SKM-1 (cell line): Measurements from ENCODE around the gene CD44.

Source experiments
- DNase-seq: peaks from one replicate; lab custom pipeline; 2025; ENCODE audit not compliant: unreplicated experiment; lab: John Stamatoyannopoulos, UW

CD44 gene

DNA sequence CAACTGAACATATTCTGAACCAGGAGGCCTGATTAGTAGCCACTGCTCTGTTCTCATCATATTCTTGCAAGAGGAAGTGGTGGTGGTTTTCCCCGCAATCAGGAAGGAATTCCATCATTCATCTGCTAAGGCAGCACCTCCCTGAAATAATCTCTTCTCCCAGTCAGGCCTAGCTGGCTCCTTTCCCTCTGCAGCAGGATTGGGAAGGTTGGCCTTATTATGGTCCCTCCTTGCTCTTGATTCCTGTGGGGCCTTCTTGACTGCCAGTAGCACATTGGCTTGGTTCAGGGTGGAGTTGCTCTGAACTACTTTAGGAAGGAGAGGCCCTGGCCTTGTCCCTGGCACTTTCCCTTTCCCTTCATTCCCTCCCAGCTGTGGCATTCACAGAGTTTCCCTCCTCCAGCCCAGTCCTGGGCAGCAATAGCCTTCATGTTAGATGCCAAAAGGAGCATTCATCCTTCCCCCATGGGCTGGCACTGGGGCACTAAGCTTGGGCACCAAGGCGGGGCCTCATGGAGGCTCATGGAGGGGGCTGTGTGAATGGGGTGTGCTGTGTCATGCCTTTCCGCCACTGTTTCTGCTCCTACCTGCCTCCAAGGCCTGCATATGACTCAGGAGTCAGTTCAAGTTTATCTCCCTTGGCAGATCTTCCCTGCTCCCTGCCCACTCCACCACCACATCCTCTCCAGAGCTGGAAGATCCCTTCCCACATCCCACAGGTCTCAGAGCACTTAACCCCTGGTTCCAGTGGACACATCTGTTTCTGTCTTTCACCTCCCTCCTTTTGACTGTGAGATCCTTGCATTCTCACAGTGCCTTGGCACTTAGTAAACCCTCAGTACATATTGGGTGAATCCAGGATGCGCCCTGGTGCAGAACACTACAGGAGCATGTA is 27.6 kb upstream of the CD44 start:
- peak; percentile 8 for DNase-seq

DNA sequence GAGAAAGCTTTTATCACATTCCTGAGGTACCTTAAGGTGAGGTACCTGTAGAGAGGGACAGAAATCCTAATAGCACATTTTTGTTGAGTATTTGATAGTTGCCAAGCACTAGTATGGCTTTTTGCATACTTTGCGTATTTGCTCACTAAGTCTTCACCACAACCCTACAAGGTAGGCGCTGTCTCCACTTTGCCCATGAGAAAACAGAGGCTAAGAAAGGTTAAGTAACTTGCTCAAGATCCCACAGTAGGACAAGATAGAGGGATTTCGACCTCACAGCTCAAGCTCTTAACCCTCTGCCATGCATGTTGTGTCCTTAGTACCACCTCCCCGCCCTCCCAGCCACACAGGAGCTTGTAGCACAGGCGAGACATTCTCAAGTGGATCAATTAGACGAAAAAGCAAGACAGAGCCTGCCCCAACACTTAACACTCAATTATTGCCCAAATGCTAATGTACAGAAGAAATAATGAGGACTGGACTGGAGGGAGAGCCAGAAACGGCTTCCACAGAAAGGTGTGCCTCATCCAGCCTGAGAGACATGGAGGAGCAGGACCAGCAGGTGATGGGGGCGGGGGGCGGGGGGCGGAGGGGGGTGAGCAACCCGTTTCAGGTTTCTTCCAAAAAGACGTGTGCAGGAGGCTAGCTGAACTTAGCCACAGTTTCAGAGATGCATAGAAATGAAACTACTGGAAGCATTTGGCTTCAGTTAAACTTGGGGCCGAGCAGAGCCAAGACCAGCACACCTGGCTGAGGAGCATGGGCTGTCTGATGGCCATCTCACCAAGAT is 26.7 kb upstream of the CD44 start:
- no peak for DNase-seq

DNA sequence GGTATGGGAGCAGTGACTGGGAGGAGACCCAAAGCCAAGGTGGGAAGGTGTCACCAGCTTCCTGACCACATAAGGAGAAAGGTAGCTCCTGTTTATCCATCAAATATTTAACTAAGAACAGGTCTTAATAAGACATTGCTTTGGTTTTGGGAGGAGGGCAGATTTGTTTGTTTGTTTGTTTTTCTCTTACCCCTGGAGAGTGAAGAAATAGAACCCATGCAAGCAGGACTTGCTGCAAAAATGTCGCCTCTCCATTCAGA is 26.2 kb upstream of the CD44 start:
- no peak for DNase-seq

DNA sequence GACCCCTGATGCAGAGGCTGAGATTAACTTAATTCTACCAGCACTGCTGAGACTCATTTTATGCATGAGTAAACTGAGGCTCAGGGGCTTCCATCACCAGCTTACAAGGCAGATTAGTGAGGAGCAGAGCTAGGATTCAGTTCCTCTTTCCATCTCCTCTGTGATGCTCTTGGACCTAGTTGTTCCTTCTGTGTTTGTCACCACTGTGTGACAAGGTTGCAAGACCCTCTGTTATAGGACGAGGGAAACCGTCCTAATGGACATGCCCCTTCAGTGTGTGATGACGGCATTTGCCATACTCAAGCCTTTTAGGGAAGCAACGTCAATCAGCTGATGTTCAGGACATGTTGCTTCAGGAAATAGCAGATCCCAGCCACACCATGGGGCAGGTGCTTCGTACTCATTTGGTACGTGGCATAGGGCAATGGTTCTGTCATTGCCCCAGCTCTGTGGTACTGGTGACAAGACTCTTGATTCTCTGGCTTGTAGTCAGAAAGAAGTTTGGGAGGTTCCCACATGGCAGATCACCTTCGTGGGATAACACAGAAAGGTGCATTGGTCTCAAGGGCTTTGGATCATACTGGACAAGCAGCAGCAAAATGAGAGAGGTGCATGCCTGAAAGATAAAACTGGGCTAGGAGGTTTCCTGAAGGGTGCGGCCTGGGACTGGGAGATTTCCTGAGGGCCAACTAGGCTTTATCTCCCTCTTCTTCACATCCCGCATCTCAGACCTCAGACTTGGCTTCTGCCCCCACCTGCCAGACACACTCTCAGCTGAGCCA is 23.9 kb upstream of the CD44 start:
- no peak for DNase-seq

DNA sequence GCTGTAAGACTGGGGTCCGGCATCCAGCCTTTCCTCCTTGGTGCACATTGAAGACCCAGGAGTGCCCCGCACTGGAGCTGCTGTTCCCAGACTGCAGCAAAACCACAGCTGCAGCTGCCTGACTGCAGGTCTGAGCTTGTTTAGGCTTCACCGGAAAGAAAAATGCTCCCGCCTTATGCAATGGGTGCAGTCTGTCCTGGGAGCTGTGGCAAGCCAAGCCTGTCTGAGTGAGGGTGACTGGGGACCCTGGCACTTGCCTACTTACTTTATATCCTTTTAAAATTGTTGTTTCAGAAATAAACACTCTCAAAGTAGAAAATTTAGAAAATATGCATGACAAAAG is 23.3 kb upstream of the CD44 start:
- DNase-seq = no peak

DNA sequence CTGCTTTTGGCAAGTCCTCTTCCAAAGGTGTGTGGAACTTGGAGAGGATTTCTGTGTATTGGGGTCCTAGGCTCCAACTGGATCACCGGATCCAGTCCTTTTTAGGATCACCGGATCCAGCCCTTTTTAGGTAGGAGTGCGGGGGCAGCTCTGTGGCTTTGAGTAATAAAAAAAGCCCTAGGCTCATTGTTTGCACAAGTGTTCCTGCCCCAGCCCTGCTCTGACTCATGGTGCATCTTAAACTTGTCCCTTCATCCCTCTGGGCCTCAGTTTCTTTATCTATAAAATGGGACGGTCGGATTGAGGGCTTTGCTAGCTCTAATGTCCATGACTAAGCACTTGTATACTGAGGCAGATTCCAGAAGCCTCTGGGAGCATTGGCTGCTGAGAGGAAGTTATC is 22.7 kb upstream of the CD44 start:
- no peak for DNase-seq

DNA sequence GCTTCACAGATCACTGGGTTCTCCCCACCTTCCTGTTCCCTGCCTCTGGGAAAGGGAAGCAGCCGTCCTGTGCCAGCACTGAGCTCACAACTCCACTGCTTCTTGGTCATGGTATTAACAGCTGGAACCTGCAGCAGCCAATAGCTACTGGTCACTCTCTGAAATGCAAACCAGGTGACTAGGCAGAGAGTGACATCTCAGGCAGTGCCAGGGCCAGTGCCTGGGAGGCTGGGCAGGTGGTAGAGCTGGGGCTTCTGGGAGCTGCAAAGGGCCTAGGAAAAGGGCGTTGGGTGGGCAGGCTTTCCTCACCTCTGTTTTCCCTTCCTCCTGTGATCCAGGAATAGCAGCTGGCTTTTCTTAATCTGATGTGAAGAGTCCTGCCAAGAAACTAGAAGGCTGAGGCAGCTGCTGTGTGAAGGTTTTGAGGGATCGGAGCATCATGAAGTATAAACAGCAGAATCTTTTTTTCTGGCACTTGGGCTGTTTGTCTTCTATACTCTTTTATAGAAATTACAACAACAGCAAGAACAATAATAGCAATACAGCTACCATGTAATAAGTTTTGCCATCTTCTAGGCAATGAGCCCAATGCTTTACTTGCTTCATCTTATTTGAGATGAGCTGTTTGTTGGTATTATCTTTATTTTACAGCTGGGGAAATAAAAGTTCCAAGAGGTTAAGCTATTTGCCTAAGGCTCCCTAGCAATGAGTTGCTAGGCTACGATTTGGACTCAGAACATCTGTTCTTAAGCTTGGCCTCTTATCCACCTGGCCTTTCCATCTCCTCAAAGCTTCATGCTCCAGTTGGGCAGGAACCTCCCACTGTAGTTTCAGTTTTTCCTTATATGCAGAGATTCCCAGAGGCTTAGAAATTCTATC is 22.0 kb upstream of the CD44 start:
- DNase-seq = no peak

DNA sequence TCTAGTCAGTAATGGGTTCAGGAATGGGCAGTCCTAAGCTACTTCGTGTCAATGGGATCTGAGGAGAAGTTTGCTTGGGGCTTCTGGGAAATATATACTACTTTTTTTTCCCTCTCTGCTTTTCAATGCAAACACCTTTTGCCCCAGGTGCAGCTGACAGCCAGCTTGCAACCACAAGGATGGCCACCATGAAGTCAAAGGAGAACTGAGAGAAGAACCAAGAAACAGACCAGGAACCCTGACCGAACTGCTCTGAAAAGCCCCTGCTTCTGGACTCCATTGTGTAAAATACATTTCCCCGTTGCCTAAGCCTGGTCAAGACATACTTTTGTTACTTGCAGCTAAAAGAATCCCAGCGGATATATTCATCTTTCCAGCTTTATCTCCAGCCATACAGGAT is 20.1 kb upstream of the CD44 start:
- DNase-seq = no peak

DNA sequence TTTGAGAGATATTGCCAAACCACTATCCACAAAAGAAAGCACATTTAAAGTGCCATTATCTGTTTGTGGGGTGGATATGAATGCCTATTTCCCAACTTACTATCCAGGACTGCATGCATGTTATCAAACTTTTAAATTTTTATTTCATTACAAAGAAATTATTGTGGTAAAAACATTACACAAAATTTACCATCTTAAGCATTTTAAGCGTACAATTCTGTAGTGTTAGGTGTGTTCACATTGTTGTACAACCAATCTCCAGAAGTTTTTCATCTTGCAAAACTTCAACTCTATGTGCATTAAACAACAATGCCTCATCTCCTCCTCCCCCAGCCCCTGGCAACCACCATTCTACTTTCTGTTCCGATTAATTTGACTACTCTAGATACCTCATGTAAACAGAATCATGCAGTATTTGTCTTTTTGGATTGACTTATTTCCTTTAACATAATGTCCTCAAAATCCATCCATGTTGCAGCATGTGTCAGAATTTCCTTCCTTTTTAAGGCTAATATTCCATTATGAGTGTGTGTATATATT is 17.6 kb upstream of the CD44 start:
- DNase-seq = no peak

DNA sequence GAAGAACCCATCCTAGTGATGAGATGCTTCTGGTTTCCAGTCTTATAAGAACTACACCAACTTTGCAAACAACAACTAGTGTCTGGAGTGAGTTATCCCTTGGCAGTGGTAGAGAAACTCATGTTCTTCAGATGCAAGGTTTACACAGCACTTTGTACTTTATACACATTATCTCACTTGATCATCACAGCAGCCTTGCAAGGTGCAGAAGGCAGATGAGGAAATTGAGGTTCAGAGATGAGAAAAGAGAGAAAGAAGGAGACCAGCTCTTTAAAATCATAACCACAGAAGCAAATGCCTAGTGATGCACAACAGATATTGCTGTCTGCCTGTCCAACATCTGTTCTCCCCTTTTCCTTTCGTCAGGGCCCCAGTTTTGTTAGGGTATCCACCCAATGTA is 16.7 kb upstream of the CD44 start:
- DNase-seq = no peak

DNA sequence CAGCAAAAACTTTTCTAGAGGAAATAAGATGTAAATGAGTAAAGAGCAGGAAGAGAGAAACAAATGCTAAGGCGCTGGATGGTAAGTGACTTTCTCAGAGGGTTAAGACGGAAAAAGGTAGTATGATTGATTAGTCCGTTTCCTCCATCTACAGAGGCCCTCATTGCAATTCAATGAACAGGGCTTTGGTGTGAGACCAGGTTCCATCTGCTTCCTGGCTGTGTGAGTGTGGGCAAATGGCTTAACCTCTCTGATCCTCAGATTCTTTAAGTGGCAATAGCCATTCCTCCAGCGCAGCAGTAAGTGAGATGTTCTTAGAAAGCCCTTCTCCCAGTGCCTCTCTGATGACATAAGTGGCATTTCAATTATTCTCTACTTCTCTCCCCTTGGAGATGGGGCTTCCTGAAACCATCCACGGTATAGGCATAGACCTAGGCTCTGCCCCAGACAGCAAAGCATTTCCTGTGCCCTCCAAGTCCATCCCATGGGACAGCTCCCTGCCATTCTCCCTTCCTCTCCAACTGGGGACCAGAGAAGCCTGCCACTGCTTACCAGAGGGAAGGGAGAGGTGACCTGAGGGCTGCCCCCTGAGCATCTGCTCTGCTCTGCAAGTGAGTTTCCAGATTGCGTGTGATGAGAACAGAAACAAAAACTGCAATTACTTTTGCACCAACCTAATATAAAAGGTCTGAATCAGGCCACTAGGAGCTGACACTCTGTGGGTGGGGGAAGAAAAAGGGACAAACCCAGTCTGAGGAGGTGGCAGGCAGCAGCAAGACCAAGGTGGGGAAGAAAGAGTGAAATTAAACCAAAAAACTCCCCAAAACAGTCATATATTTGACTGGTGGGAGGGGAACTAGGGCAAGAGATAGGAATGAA is 12.7 kb upstream of the CD44 start:
- no peak for DNase-seq

DNA sequence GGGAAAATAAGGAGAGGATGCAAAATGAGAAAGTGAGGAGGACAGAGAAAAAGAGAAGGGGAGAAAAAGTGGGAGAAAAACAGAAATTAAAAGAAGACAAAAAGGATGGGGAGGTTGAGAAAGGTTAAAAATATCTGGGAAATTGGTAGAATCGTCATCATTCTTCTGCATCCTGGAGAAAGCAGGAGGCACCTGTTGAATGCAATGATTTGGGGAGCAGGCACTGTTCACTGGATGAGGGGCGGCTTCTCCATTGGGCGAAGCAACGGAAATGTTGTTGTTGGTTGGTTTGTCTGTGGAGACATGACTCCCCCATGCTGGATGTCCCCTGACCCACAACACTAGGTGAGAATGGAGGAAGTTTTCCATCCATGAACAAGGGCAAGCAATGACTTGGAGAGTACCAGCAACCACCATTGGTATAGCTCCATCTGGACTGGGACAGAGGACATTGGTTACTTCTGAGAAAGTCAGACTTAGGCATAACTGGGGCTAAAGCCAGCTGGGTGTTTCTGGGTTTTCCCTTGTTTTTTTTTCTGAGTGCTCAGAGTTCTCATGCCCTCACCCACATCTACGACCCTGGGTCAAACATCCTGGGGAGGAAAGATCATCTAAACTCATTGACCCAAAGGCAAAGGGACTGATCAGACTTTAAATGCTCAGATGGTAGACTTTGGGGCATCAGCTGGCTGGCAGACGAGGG is 11.9 kb upstream of the CD44 start:
- no peak for DNase-seq

DNA sequence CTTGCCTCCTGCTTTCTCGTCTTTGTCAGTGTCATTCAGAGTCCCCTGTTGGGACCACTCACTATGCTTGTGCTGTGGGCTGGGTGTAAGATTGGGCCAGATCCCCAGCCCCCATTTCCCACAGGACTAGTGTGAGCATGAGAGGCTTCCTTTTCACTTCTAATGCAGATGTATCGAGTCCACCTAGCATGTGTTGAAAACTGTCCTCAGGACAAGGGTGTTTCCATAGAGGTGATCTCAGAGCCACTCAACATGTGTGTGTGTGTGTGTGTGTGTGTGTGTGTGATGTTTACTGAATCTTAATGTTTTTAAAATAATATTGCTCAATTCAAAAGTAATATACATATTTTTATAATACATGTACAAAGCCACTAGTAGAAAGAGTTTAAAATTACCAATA is 11.4 kb upstream of the CD44 start:
- DNase-seq = no peak

DNA sequence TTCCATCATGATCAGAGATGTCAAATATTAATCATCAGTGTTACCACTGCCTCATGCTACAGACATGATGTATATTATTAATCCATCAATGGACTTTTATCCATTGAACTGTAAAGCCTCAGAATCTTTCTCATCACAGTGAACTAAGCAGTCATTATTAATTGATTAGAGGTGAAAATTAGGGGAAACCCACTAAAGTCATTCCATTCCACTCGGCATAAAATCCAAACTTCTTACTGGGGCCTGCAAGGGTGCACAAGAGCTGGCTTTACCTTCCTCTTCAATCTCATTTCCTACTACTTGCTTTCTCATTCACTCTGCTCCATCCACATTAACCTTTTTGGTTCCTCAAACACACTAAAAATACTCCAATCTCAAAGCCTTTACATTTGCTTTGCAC is 7.9 kb upstream of the CD44 start:
- DNase-seq = no peak

DNA sequence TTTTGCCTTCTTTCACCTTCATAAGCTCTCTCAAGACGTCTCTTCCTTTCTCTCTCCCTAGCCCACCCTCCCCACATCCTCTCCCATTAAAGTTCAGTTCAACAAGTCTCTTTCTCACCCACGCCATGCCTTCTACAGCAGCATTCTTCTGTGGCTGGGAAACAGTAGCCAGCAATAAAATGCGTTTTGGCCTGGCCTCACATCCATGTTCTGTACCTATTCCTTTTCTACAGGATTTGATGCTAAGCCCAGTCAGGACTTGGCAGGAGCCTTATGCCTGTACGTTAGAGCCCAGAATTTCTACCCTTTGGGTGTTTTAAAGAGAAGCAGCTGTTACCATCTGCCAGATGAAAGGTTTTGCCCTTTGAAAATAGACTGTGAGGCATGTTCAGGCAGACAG is 7.1 kb upstream of the CD44 start:
- no peak for DNase-seq

DNA sequence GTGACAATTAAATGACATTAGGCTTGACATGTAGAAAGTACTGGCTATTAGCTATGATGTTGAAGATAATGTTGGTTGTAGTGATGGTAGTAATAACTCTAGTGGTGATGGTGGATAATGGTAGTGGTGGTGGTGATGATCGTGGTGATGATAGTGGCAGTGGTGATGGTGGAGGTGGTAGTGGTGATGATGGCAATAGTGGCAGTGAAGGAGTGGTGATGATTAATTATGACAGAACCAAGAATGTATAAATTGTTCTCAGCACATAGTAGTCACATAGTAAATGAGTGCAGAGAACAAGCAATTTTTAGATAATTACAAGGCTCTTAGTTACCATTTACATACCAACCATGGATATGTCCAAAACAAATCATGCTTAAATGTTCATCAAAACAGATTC is 5.3 kb upstream of the CD44 start:
- DNase-seq = no peak

DNA sequence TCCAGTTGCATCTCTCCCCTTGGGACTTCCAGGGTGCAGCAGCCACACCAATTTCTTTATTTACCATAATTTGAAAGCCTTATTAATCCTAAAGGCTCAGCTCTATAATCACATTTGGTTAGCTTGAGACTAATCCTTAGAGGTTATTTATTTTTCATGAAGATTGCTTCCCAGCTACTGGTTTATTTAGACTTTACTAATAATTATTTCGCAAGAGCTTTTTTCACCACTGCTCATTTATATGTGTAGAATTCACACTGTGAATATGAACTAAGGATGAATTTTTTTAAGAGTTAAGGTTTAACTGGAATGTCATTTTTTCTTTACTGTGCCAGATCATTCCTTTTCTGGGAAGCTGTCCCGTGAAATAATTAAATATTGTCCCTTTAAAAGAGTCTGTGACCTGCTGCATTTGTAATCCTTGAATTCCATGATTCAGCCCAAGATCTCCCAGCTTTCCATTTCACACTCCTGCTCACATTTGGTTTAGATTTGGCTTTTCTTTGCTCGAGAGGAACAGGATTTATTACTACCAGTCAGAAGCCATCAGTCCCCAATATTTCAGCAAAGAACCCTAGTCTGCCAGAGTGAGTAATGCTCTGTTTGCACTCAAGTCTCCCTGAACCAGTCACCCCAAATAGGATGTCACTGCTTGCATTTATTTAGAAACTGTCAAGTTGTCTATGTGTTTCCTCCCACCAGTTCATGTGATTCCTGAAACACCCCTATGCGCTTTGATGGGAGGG is 4.4 kb upstream of the CD44 start:
- DNase-seq = no peak

DNA sequence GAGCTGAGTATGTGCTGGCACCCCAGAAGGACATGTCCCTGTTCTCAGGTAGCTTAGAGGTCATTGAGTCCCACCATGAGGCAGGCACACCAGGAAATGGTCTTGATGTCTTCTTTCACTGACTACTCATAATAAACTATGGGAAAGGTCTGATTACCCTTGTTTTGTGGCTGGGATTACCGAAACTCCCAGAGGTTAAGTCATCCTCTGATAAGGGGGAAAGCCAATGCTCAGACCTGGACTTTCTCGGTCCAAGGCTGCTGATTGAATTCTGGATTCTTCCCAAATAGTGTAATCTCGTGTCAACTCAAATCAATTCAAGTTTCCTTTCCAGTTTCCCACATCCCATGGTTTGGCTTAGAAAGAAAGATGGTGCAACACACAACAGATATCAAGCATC is 3.7 kb upstream of the CD44 start:
- no peak for DNase-seq

DNA sequence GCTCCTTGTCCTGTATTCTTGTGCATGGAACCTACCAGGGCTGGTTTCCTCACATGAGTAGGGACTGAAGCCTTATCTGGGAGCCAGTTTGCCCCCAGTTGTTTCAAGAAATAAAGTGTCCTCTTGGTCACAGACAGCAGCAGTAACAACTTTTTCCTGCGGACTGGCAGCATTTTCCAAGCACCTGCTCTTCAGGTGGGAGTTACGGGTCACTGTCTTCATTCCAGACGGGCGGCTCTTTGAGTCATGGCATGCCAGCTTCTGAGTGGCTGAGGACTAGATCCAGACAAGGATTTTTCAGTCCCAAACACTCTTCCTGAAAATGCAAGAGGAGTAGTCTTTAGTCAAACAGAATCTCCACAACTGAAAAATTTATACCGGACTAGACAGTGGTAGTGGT is 2.7 kb upstream of the CD44 start:
- no peak for DNase-seq
